ENCODE data around the gene KCNQ1.

Gene KCNQ1

GRCh38 chr11:2549491-2549875 is 104.7 kb downstream of the KCNQ1 start:
- Histone ChIP-seq H3K79me2 (ENCODE audit: insufficient read depth, low read length) (no peaks in the 10 kb centered on the region), H3K4me2 (ENCODE audit: low read depth, low read length, poor library complexity, severe bottlenecking) (no peak overlapping the region), H3K9me2 (replicated peaks; ENCODE audit: low read depth, low read length) (no peaks in the 10 kb centered on the region), H3F3A (ENCODE audit: low read depth) (no peaks in the 10 kb centered on the region), H3K9ac (ENCODE audit: low read depth, low read length, poor library complexity, severe bottlenecking) (no peak overlapping the region), H3K27me3 (ENCODE audit: insufficient read depth, low read length, poor library complexity, severe bottlenecking) (no peaks in the 10 kb centered on the region), H3K4me3 (ENCODE audit: low read length, poor library complexity, severe bottlenecking) (no peak overlapping the region), H4K20me1 (ENCODE audit: insufficient read depth, low read length, poor library complexity, severe bottlenecking) (no peaks in the 10 kb centered on the region), H3K36me3 (ENCODE audit: insufficient read depth, low read length) (no peaks in the 10 kb centered on the region), H3K9me3 (ENCODE audit: insufficient read depth, low read depth, low read length) (no peaks in the 10 kb centered on the region), H3K4me1 (ENCODE audit: insufficient read depth, low read length, poor library complexity, severe bottlenecking) (no peaks in the 10 kb centered on the region), H2AFZ (ENCODE audit: low read length) (no peak overlapping the region)
- TF ChIP-seq CTCF (conservative IDR thresholded peaks at IDR 0.05; ENCODE audit: low read length): no peak
- no peak for TF ChIP-seq EZH2phosphoT487 (IDR thresholded peaks at IDR 0.05; ENCODE audit: borderline replicate concordance)

GRCh38 chr11:2549876-2550605 is 105.2 kb downstream of the KCNQ1 start:
- H2AFZ ChIP-seq (ENCODE audit: low read length): no peak overlapping the region
- no peaks in the 10 kb centered on the region for H3K36me3 ChIP-seq (ENCODE audit: insufficient read depth, low read length)
- H3K9me2 ChIP-seq (replicated peaks; ENCODE audit: low read depth, low read length): no peaks in the 10 kb centered on the region
- no peaks in the 10 kb centered on the region for H4K20me1 ChIP-seq (ENCODE audit: insufficient read depth, low read length, poor library complexity, severe bottlenecking)
- no peaks in the 10 kb centered on the region for H3K27me3 ChIP-seq (ENCODE audit: insufficient read depth, low read length, poor library complexity, severe bottlenecking)
- H3K79me2 ChIP-seq (ENCODE audit: insufficient read depth, low read length): no peaks in the 10 kb centered on the region
- no peaks in the 10 kb centered on the region for H3K9me3 ChIP-seq (ENCODE audit: insufficient read depth, low read depth, low read length)
- H3K4me1 ChIP-seq (ENCODE audit: insufficient read depth, low read length, poor library complexity, severe bottlenecking): peaks cover 2% of the 10 kb centered on the region
- H3K4me2 ChIP-seq (ENCODE audit: low read depth, low read length, poor library complexity, severe bottlenecking): no peak overlapping the region
- no peak overlapping the region for H3K9ac ChIP-seq (ENCODE audit: low read depth, low read length, poor library complexity, severe bottlenecking)
- H3F3A ChIP-seq (ENCODE audit: low read depth): no peaks in the 10 kb centered on the region
- TF ChIP-seq CTCF (conservative IDR thresholded peaks at IDR 0.05; ENCODE audit: low read length) (no peak), EZH2phosphoT487 (IDR thresholded peaks at IDR 0.05; ENCODE audit: borderline replicate concordance) (no peak)
- no peak overlapping the region for H3K4me3 ChIP-seq (ENCODE audit: low read length, poor library complexity, severe bottlenecking)

GRCh38 chr11:2550606-2550970 is 105.8 kb downstream of the KCNQ1 start:
- H3K9me3 ChIP-seq (ENCODE audit: insufficient read depth, low read depth, low read length): no peaks in the 10 kb centered on the region
- no peaks in the 10 kb centered on the region for H4K20me1 ChIP-seq (ENCODE audit: insufficient read depth, low read length, poor library complexity, severe bottlenecking)
- TF ChIP-seq EZH2phosphoT487 (IDR thresholded peaks at IDR 0.05; ENCODE audit: borderline replicate concordance): no peak
- no peak for TF ChIP-seq CTCF (conservative IDR thresholded peaks at IDR 0.05; ENCODE audit: low read length)
- no peaks in the 10 kb centered on the region for H3K9me2 ChIP-seq (replicated peaks; ENCODE audit: low read depth, low read length)
- H3K9ac ChIP-seq (ENCODE audit: low read depth, low read length, poor library complexity, severe bottlenecking): no peak overlapping the region
- H3K79me2 ChIP-seq (ENCODE audit: insufficient read depth, low read length): no peaks in the 10 kb centered on the region
- no peak overlapping the region for H3K4me3 ChIP-seq (ENCODE audit: low read length, poor library complexity, severe bottlenecking)
- H3K27me3 ChIP-seq (ENCODE audit: insufficient read depth, low read length, poor library complexity, severe bottlenecking): no peaks in the 10 kb centered on the region
- peaks cover 2% of the 10 kb centered on the region for H3K4me1 ChIP-seq (ENCODE audit: insufficient read depth, low read length, poor library complexity, severe bottlenecking)
- no peaks in the 10 kb centered on the region for H3K36me3 ChIP-seq (ENCODE audit: insufficient read depth, low read length)
- no peaks in the 10 kb centered on the region for H3F3A ChIP-seq (ENCODE audit: low read depth)
- no peak overlapping the region for H2AFZ ChIP-seq (ENCODE audit: low read length)
- no peak overlapping the region for H3K4me2 ChIP-seq (ENCODE audit: low read depth, low read length, poor library complexity, severe bottlenecking)

Data from Loucy (cell line).